22Rv1 (cell line): ENCODE measurements around the gene ADCYAP1R1.
A peak's percentile ranks its signal among the peaks of the same experiment; 100 is the strongest.

ENCODE experiments used
- H3K27ac ChIP-seq: fragments of 450-650 bp; 2 replicates; pipeline ENCODE4 v1.5.1; 2017
- ZFX ChIP-seq: fragments of 450-650 bp; IDR thresholded peaks from 2 replicates; pipeline ENCODE4 v1.6.1; 2017; ENCODE audit warnings: antibody characterized with exemption, borderline replicate concordance
- TF ChIP-seq, protein P1 (sequence below): fragments of 450-650 bp; IDR thresholded peaks from 2 replicates; pipeline ENCODE4 v1.5.1; 2017; ENCODE audit warnings: mild to moderate bottlenecking

ADCYAP1R1 gene

DNA sequence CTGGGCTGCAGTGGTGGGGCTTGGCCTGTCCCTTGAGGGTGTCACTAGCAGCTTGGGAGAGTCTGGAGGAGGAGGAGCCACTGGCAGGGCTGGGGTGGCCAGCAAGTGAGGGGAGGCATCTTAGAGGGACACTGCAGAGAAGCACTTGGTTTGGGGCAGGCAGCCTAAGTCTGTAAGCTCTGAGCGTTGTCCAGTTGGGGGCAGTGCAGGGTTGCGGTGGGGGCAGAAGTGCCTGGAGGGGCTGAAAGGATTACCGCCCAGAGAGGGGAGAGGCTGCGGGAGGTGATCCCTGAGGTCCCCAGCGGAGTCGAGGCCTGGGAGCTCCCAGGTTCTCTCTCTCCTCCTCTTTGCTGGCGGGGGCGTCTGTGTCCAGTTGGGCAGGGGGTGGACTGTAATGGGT is 7.4 kb downstream of the ADCYAP1R1 start:
- TF ChIP-seq, protein P1, sequence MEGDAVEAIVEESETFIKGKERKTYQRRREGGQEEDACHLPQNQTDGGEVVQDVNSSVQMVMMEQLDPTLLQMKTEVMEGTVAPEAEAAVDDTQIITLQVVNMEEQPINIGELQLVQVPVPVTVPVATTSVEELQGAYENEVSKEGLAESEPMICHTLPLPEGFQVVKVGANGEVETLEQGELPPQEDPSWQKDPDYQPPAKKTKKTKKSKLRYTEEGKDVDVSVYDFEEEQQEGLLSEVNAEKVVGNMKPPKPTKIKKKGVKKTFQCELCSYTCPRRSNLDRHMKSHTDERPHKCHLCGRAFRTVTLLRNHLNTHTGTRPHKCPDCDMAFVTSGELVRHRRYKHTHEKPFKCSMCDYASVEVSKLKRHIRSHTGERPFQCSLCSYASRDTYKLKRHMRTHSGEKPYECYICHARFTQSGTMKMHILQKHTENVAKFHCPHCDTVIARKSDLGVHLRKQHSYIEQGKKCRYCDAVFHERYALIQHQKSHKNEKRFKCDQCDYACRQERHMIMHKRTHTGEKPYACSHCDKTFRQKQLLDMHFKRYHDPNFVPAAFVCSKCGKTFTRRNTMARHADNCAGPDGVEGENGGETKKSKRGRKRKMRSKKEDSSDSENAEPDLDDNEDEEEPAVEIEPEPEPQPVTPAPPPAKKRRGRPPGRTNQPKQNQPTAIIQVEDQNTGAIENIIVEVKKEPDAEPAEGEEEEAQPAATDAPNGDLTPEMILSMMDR, result peak; percentile 36
- no peak for TF ChIP-seq ZFX
- H3K27ac ChIP-seq, result no peak overlapping the region

DNA sequence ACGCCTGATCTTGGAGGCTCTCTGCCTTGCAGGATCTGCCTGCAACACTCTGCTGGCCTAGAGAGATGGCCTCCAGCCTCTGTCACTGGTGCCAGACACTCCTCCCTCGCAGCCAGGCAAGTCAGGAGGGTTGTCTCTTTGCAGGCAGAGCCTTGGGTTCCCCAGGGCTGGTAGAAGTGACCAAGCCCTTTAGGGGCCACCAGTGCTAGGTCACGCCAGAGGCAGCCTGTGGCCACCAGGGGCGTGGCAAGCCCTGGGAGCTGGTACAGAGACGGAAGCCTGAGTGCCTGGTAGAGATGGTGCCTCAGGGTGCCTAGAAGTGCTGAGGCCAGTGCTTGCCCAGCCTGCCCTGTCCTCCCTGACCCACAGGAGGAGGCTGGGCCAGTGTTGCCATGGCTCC is 9.1 kb downstream of the ADCYAP1R1 start:
- H3K27ac ChIP-seq, result no peak overlapping the region
- TF ChIP-seq ZFX, result no peak
- TF ChIP-seq, protein P1, result peak; percentile 17; the same call in 1 of the 2 replicates

DNA sequence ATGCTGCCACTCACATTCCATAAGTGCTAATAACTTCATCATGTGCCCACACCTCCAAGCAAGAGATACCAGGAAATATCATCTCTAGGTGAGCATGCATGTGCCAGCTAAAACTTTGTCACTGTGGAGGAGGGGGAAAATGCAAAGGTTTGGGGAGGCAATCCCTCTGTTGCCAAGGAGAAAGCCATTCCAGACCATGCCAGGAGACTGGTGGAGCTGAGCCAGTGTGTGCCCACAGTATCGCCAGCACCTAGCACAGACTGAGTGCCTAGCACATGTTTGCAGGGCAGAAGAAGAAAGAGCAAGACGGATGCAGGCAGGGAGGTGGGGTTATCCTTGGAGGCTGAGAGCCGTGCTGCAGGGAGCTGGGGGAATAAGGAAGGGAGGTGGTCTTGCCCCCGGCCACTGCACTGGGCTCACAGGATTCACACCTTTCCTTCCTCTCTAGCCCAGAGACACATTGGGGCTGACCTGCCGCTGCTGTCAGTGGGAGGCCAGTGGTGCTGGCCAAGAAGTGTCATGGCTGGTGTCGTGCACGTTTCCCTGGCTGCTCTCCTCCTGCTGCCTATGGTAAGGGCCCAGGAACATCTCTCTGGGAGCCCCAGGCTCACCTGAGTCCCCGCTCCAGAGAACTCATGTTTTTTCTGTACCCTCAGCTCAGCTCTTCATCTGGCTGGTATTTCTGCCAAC is 10.8 kb downstream of the ADCYAP1R1 start:
- TF ChIP-seq, protein P1, result no peak
- TF ChIP-seq ZFX, result no peak
- H3K27ac ChIP-seq, result no peak overlapping the region

DNA sequence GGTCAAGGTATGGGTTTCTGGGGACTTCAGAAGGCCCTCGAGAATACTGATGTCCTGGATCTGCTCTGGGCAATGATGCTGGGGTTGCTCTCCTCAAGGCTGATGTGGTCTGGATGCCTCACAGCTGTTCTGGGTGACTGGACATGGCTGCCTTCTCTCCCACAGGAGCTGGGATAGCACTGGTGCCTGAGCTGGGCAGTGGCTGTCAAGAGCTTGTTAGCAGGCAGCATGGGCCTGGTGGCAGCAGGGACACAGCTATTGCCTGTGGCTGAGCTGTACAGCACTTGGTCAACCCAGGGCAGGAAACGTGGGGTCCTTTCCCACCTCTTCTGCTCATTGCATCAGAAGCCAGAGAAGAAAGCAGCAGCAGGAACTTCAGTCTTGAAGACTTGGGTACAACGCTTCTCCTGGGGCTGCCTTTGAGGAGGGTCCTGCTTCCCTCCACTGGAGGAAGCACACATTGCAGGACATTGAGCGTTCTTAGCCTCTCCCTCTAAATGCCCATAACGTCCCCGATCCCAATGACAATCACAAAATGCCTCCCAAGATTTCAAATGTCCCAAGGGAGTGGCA is 13.0 kb downstream of the ADCYAP1R1 start:
- TF ChIP-seq ZFX, result no peak
- TF ChIP-seq, protein P1, result no peak

DNA sequence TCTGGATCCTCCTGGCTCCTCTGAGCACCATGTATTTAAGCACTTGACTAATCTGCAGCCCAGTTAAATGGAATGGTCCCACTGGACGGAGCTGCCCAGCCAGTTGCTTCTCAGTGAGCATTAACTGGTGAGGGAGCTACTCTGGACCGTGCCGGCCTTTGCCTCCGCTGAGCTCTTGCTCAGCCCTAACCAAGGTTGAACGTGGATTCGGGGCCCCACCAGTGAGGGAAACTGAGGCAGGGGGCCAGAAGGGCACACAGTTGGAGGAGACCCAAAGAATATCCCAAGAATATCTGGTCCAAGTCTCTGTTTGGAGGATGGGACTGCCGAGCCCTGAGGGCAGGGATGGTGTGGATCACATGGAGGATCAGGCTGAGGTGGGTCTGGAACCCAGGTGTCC is 13.7 kb downstream of the ADCYAP1R1 start:
- no peak overlapping the region for H3K27ac ChIP-seq
- TF ChIP-seq, protein P1, result no peak
- no peak for TF ChIP-seq ZFX

More for the DNA sequence above, 13.0 kb downstream of the ADCYAP1R1 start:
- H3K27ac ChIP-seq, result no peak overlapping the region

DNA sequence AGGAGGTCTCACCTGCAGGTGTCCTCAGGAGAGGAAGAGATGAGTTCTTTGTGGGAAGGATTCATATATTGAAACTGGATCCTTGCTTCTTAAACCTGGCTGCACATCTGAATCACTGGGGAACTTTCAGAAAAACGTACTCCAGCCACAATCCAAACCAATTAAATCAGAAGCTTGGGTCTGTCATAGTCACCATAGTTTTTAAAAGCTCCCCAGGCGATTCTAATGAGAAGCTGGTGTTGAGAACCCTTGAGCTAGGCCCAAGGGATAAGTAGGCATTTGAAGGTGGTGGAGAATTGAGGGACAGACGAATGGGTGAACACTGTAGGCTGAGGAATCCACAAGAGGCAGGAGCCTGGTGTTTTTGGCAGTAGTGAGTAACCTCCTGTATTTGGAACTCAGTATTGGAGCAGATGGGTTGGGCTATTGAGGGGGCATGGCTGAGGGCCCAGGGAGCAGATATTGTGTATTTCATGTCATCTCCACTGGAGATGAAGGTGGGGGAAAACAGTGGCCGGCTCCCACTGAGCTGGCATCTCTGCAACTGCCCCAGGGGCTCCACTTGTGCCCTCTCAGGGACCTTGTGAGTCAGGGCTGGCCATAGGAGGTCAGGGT is 14.5 kb downstream of the ADCYAP1R1 start:
- H3K27ac ChIP-seq, result no peak overlapping the region
- TF ChIP-seq ZFX, result no peak
- TF ChIP-seq, protein P1, result no peak

DNA sequence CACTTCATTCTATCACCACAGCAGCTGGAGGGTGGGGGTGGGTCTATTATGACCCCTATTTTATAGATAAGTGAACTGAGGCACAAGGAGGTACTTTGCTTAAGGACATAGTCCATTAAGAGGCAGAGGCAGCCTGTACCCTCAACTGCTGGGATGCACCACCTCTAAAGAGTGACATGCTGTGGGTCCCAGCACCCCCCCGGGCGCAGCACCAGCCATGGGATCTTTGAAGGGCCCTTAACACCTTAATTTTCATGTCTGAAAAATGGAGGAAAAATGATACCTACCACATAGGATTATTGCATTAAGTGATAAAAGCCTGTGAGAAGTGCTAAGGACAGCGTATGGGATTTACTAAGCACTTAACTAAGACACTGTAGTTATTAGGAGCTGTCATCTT is 15.4 kb downstream of the ADCYAP1R1 start:
- H3K27ac ChIP-seq, result no peak overlapping the region
- TF ChIP-seq ZFX, result no peak
- TF ChIP-seq, protein P1, result no peak
